Spleen (tissue), 11 donors: ENCODE measurements around the gene PITRM1. TPM values are rescaled to one million over a fixed set of nuclear protein-coding genes. Genes with fewer than 3 reads are reported as not detected.

ENCODE experiments used
- DNase-seq: peaks from one replicate; pipeline ENCODE4 v3.0.0-alpha.2; 2020
- H3K27ac ChIP-seq, 8 donors: fragments of 200-600 bp; sonication (generic) in 7 of 8; 1 replicate in 4 of 8; 2 replicates in 4 of 8; pipeline versions ENCODE4 v1.5.0 to v1.8.0; 2016 to 2021; ENCODE audit warnings: inconsistent platforms in 4 of 8, mild to moderate bottlenecking in 4 of 8, moderate library complexity in 1 of 8
- H3K27me3 ChIP-seq, 7 donors: fragments of 200-600 bp; sonication (generic) in 6 of 7; replicated peaks in 1 of 7; 1 replicate in 4 of 7; 2 replicates in 3 of 7; pipeline versions ENCODE4 v1.5.0 to v1.8.0; 2016 to 2021; ENCODE audit warnings: inconsistent platforms in 3 of 7, mild to moderate bottlenecking in 1 of 7
- H3K36me3 ChIP-seq, 6 donors: fragments of 200-600 bp; sonication (generic) in 5 of 6; 1 replicate in 4 of 6; 2 replicates in 2 of 6; pipeline versions ENCODE4 v1.5.0 to v1.8.0; 2016 to 2021; ENCODE audit warnings: inconsistent platforms in 2 of 6
- H3K4me1 ChIP-seq, 6 donors: fragments of 200-600 bp; sonication (generic) in 5 of 6; 1 replicate in 3 of 6; 2 replicates in 3 of 6; pipeline versions ENCODE4 v1.5.0 to v1.8.0; 2016 to 2021; ENCODE audit warnings: inconsistent platforms in 3 of 6
- H3K4me3 ChIP-seq, 8 donors: fragments of 200-600 bp; sonication (generic) in 7 of 8; 1 replicate in 4 of 8; 2 replicates in 4 of 8; pipeline versions ENCODE4 v1.5.0 to v1.8.0; 2016 to 2021; ENCODE audit warnings: inconsistent platforms in 4 of 8, mild to moderate bottlenecking in 4 of 8, moderate library complexity in 2 of 8
- H3K9me3 ChIP-seq, 8 donors: fragments of 200-600 bp; sonication (generic) in 7 of 8; 1 replicate in 4 of 8; 2 replicates in 4 of 8; pipeline versions ENCODE4 v1.5.0 to v1.8.0; 2016 to 2021; ENCODE audit warnings: inconsistent platforms in 4 of 8
- POLR2A ChIP-seq, 3 donors: fragments of 450-650 bp; IDR thresholded peaks; one replicate each; pipeline ENCODE4 v1.5.1; 2017; ENCODE audit warnings: antibody characterized with exemption in 3 of 3, mild to moderate bottlenecking in 1 of 3
- POLR2AphosphoS5 ChIP-seq, 3 donors: sonication (generic); formaldehyde crosslinking; IDR thresholded peaks; one replicate each; pipeline ENCODE4 v1.5.1; 2017; ENCODE audit warnings: antibody characterized with exemption in 3 of 3
- WGBS, 5 donors: extraction: QIAGEN DNeasy Blood & Tissue Kit in 3 of 5; methylation state at CpG; one replicate each; pipeline versions ENCODE4 v1.1.5 to v1.1.7; 2013 to 2018; 5-methylcytosine and 5-hydroxymethylcytosine counted together
- intact Hi-C: fragments of 100-400 bp; cut with DNase I; formaldehyde crosslinking; loops from one replicate; pipeline ENCODE4 v1.15.0; 2023; ENCODE audit warnings: low total_unique reads
- polyA plus RNA-seq, 3 donors: library from polyadenylated mRNA; stranded (reverse); fragments of 200-250 nt; gene quantifications; one replicate each; pipeline ENCODE4 v1.2.1, GENCODE V29; 2013
- total RNA-seq, 7 donors: library from RNA; depleted of rRNA in 3 of 7; stranded (reverse); fragments of >200 nt in 3 of 7; fragmentation: NEBNext Ultra II Directional in 4 of 7; extraction: Animal tissue kit (Norgen Biotek cat#: 25700) in 4 of 7; gene quantifications; one replicate each; pipeline versions ENCODE4 v1.1.0 to v1.2.1, GENCODE V29; 2016 to 2021
- TF ChIP-seq, protein P1 (sequence below), 11 experiments: fragments of 200-600 bp in 7 of 11; fragments of 450-650 bp in 4 of 11; sonication (generic) in 4 of 11; IDR thresholded peaks in 8 of 11; conservative IDR thresholded peaks in 3 of 11; 1 replicate in 7 of 11; 2 replicates in 4 of 11; pipeline versions ENCODE4 v1.4.0 to v1.8.0; 2016 to 2021; ENCODE audit warnings: antibody characterized with exemption in 11 of 11, inconsistent platforms in 4 of 11, mild to moderate bottlenecking in 1 of 11
- donor health status: healthy with polysubstance abuse.
- donor health status: DM: no; HTN: no; CAD: no; lungs with moderate emphysema.
- donor health status: DM: no; HTN: no; CAD: no.
- donor health status: Bipolar disorder and iron deficiency.
- donor health status: healthy.
- donor health status: DM: no; HTN: no; CAD: no.
- donor health status: DM: yes; HTN: yes; CAD: no.

Gene PITRM1
- total and polyA plus RNA-seq, 10 donors: 38.5 to 63.2 (median 52.0) TPM

DNA sequence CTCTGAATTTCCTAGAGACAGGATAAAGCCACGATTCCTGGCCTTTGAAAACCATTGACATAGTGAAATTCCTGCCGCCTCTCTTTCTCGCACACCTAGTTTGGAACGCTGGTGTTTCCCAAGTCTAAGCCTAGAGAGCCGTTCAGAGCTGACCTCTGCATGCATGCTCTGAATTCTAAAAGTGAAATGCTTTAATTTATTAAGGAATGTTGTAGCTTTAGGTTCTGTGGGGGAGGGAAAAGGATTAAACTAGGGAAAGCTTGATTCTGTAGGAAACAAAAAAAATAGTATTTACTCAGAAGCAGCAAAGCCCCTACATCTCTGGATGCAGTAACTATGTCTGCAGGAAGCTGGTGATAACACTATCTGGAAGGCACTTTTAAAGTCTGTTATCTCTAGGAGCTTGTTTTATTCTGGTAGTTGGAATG, 78.0 kb downstream of the PITRM1 start:
- WGBS, 5 donors: 79 to 93% (median 89%) methylated on average over 5 of the region's 5 CpGs
- DNase-seq: no peak
- no peaks in the 10 kb centered on the region for H3K27me3 ChIP-seq
- no peaks in the 10 kb centered on the region for H3K9me3 ChIP-seq
- intact Hi-C loops: no loop called here
- H3K4me1 ChIP-seq: peaks cover 0 to 52% (median 19%) of the 10 kb centered on the region in 6 donors
- TF ChIP-seq POLR2AphosphoS5 (IDR thresholded peaks at IDR 0.05) (no peak), POLR2A (IDR thresholded peaks at IDR 0.05) (no peak)
- TF ChIP-seq, protein P1, sequence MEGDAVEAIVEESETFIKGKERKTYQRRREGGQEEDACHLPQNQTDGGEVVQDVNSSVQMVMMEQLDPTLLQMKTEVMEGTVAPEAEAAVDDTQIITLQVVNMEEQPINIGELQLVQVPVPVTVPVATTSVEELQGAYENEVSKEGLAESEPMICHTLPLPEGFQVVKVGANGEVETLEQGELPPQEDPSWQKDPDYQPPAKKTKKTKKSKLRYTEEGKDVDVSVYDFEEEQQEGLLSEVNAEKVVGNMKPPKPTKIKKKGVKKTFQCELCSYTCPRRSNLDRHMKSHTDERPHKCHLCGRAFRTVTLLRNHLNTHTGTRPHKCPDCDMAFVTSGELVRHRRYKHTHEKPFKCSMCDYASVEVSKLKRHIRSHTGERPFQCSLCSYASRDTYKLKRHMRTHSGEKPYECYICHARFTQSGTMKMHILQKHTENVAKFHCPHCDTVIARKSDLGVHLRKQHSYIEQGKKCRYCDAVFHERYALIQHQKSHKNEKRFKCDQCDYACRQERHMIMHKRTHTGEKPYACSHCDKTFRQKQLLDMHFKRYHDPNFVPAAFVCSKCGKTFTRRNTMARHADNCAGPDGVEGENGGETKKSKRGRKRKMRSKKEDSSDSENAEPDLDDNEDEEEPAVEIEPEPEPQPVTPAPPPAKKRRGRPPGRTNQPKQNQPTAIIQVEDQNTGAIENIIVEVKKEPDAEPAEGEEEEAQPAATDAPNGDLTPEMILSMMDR (IDR thresholded peaks at IDR 0.05 in 8 of 11, conservative IDR thresholded peaks at IDR 0.05 in 3 of 11): no peak
- peak overlapping the region in 1 of 8 donors; percentile 71 for H3K27ac ChIP-seq
- peaks cover 0 to 21% (median 0%) of the 10 kb centered on the region in 6 donors for H3K36me3 ChIP-seq
- H3K4me3 ChIP-seq: no peak overlapping the region

DNA sequence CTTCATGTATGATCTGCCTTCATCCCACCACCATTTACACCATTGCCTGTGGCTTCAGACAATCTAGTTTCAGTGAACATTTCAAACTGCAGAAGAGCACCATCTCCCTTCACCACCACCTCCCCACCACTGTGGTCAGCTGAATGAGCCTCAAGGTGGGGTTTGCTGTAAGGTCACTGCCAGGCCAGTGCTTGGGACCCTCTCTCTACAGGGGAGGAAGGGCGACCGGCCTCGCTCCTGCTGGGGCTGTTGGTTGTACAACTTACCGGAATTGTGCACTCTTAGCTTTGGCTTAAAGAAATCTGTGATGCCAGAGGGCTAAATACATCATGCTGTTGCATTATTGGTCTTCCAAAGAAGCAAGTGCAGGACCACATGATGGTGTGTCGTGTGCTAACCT, 78.6 kb downstream of the PITRM1 start:
- Histone ChIP-seq H3K9me3 (no peaks in the 10 kb centered on the region), H3K27ac (no peak overlapping the region), H3K4me3 (no peak overlapping the region), H3K27me3 (no peaks in the 10 kb centered on the region), H3K36me3 (peaks cover 0 to 14% (median 0%) of the 10 kb centered on the region in 6 donors), H3K4me1 (peaks cover 0 to 47% (median 19%) of the 10 kb centered on the region in 6 donors)
- TF ChIP-seq POLR2AphosphoS5 (IDR thresholded peaks at IDR 0.05) (no peak), POLR2A (IDR thresholded peaks at IDR 0.05) (no peak)
- TF ChIP-seq, protein P1 (IDR thresholded peaks at IDR 0.05 in 8 of 11, conservative IDR thresholded peaks at IDR 0.05 in 3 of 11): no peak
- WGBS, 5 donors: 87 to 98% (median 96%) methylated on average over 5 of the region's 5 CpGs
- no peak for DNase-seq
- intact Hi-C loops: no loop called here

DNA sequence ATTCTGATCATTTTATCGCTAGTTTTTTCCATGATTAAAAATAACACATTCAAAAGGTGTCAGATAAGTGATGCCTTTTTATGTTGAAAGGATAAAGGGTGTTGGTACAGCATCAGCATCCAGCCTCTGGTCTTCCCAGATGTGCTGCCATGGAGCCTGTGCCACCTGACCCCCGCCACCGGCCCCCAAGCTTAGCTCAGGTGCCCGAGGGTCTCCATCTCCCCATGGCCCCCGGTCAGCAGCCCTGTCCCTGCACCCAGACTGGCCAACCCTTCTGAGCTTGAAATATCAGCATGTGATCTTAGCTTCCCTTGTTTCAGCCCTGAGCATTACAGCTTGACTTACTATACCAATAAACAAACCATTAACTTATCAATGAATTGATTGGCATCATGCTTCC, 80.7 kb downstream of the PITRM1 start:
- no peak for TF ChIP-seq POLR2A (IDR thresholded peaks at IDR 0.05)
- TF ChIP-seq POLR2AphosphoS5 (IDR thresholded peaks at IDR 0.05): no peak
- TF ChIP-seq, protein P1 (IDR thresholded peaks at IDR 0.05 in 8 of 11, conservative IDR thresholded peaks at IDR 0.05 in 3 of 11): no peak
- no peak for DNase-seq
- Histone ChIP-seq H3K4me3 (no peak overlapping the region), H3K36me3 (peaks cover 0 to 13% (median 0%) of the 10 kb centered on the region in 6 donors), H3K27me3 (no peaks in the 10 kb centered on the region), H3K9me3 (no peaks in the 10 kb centered on the region), H3K27ac (no peak overlapping the region), H3K4me1 (peaks cover 0 to 46% (median 19%) of the 10 kb centered on the region in 6 donors)
- WGBS, 5 donors: 85 to 94% (median 93%) methylated on average over 5 of the region's 5 CpGs
- intact Hi-C loops: no loop called here

DNA sequence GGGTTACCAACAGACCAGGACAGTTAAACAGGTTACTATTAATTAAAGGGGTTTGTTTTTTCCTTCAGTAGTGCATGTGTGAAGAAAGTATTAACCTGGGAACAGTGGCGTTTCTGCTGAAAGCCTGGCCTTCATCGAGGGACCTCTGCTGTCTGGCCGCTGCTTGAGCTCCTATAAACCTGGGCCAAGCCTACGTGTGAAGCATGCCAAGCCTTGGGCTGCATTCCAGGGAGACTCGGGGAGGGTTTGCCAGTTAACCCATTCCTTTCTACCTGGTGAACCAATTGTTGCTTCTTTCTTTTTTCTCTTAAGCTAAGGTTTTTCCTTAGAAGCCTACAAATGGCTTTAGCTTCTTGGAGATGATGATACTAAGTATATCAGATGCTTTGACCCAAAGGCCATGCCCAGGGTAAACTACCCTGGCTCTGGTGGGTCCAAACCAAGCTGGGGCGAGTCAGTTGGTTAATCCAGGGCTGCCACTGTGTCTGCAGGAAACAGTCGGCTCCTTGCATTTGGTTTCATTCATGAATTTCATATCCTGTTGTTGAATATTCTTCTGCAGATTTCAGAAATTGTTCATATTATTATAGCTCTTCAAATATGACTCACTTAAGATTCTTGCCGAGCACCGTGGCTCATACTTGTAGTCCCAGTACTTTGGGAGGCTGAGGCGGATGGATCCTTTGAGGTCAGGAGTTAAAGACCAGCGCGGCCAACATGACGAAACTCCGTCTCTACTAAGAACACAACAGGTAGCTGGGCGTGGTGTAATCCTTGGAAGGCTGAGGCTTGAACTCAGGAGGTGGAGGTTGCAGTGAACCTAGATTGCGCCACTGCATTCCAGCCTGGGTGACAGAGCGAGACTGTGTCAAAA, 81.4 kb downstream of the PITRM1 start:
- intact Hi-C loops: no loop called here
- TF ChIP-seq POLR2A (IDR thresholded peaks at IDR 0.05) (no peak), POLR2AphosphoS5 (IDR thresholded peaks at IDR 0.05) (no peak)
- TF ChIP-seq, protein P1 (IDR thresholded peaks at IDR 0.05 in 8 of 11, conservative IDR thresholded peaks at IDR 0.05 in 3 of 11): no peak
- Histone ChIP-seq H3K27ac (no peak overlapping the region), H3K4me1 (peaks cover 0 to 41% (median 15%) of the 10 kb centered on the region in 6 donors), H3K9me3 (no peaks in the 10 kb centered on the region), H3K4me3 (no peak overlapping the region), H3K36me3 (peaks cover 0 to 19% (median 0%) of the 10 kb centered on the region in 6 donors), H3K27me3 (no peaks in the 10 kb centered on the region)
- DNase-seq: no peak
- 49 to 71% (median 57%) methylated on average over 17 of the region's 17 CpGs for WGBS, 5 donors
